Astrocyte of the spinal cord (primary cell): ENCODE measurements around the gene TBCEL.

ENCODE experiments used
- DNase-seq: peaks from one replicate; pipeline ENCODE4 v3.0.0; 2011; ENCODE audit warnings: low read depth, low spot score
- H3K4me3 ChIP-seq: 2 replicates; pipeline ENCODE4 v1.5.1; 2011; ENCODE audit warnings: low read depth, mild to moderate bottlenecking, low read length, moderate library complexity
- in situ Hi-C: cut with HindIII; loops from 2 replicates; pipeline ENCODE4 v1.10.0; 2017; ENCODE audit warnings: low sequenced_read_pairs
- TF ChIP-seq, protein P1 (sequence below): IDR thresholded peaks from 2 replicates; pipeline ENCODE4 v1.5.1; 2012; ENCODE audit warnings: low read depth, mild to moderate bottlenecking, low read length, inconsistent platforms

The TBCEL gene

DNA sequence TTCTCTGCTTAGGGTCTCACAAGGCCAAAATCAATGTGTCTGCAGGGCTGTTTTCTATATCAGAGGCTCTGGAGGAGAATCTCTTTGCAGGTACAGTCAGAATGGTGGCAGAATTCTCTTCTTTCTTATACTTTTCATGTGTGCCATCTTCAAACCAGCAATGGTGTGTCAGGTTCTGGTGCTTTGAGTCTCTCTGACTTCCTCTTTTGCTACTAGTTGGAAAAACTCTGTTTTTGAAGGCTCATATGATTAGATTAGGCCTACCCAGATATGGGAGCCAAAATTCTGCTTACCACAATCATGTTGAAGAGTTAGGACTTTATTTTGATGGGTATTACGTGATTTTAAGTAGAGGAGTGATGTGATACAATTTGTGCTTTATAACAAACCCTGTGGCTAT lies 58.3 kb downstream of the TBCEL start:
- in situ Hi-C loops, result no loop called here
- no peak for DNase-seq
- TF ChIP-seq, protein P1, sequence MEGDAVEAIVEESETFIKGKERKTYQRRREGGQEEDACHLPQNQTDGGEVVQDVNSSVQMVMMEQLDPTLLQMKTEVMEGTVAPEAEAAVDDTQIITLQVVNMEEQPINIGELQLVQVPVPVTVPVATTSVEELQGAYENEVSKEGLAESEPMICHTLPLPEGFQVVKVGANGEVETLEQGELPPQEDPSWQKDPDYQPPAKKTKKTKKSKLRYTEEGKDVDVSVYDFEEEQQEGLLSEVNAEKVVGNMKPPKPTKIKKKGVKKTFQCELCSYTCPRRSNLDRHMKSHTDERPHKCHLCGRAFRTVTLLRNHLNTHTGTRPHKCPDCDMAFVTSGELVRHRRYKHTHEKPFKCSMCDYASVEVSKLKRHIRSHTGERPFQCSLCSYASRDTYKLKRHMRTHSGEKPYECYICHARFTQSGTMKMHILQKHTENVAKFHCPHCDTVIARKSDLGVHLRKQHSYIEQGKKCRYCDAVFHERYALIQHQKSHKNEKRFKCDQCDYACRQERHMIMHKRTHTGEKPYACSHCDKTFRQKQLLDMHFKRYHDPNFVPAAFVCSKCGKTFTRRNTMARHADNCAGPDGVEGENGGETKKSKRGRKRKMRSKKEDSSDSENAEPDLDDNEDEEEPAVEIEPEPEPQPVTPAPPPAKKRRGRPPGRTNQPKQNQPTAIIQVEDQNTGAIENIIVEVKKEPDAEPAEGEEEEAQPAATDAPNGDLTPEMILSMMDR, result no peak
- H3K4me3 ChIP-seq, result no peak overlapping the region

DNA sequence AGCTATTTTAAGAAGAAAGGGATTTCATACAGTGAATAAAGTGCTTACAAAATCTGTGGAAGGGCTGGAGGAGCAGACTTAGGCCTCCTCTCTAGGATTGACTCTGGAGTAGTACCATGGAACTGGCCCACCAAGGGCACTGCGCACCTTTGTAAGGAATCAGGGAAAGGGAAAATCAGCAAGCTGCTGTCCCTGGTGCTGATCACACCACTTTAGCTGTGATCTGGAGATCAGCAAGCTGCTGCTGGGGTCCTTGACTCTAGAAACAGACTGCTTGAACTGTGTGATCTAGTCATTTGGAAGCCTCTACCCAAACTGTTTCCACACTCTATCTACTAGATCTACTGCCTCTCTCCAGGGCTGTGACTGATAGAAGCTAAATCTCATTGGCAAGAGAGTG lies 58.8 kb downstream of the TBCEL start:
- no peak overlapping the region for H3K4me3 ChIP-seq
- in situ Hi-C loops, result no loop called here
- DNase-seq, result no peak
- TF ChIP-seq, protein P1, result no peak

DNA sequence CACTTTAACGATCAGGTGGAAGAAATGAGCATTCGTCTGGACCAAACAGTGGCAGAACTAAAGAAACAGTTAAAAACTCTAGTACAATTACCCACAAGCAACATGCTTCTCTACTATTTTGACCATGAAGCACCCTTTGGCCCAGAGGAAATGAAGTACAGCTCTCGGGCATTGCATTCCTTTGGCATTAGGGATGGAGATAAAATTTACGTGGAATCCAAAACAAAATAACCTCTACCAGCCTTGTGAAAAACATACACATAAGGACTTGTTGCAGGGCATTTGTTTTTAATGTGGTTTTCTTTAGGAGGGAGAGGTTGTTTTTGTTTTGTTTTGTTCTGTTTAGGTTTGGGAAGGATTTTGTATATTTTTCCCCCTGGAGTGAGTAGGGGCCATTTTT lies 63.0 kb downstream of the TBCEL start:
- in situ Hi-C loops, result no loop called here
- DNase-seq, result peak; percentile 17
- TF ChIP-seq, protein P1, result no peak
- H3K4me3 ChIP-seq, result no peak overlapping the region

DNA sequence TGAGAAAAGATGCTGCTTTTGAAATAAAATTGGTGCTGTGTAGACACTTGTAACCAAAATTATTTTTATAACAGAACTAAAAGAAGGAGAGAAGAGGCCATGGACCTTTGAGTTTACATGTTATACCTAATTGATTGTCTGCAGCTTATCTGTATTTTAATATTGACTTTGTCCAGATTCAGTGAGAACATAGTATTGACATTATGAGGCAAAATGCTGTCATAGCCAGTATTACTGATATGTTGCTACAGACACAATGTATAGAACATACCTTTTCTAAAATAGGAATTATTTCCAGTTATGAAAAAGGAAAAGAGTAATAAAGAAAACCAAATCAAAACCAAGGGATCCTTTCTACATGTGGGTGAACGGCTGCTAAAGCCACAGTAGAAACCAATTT lies 65.7 kb downstream of the TBCEL start:
- H3K4me3 ChIP-seq, result no peak overlapping the region
- TF ChIP-seq, protein P1, result no peak
- in situ Hi-C loops, result no loop called here
- no peak for DNase-seq

DNA sequence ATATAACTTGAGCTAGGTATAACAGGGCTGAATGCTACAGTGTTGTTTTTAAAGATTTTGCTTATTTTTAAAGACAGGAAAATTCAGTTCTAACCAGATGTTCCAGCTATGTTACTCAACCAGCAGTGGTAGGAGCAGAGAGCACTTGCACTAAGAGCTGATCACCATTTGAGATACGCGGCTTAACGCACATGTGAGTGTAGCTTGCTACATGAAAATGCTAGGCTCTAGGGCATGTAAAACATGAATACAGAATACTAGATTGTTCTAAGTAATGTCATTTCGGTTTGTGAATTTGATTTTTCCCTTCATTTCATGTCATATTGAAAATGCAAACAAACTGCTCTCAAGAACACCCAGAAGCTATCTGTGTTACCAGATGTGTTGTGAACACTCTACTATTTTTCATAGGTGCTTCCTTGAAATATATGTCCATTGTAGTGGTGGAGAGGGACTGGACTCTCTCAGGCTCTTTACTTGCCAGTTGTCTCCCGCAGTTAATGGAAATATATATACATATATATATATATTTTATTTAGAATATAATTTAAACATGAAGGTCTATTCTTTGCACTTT lies 66.3 kb downstream of the TBCEL start:
- in situ Hi-C loops, result no loop called here
- no peak overlapping the region for H3K4me3 ChIP-seq
- TF ChIP-seq, protein P1, result no peak
- no peak for DNase-seq

DNA sequence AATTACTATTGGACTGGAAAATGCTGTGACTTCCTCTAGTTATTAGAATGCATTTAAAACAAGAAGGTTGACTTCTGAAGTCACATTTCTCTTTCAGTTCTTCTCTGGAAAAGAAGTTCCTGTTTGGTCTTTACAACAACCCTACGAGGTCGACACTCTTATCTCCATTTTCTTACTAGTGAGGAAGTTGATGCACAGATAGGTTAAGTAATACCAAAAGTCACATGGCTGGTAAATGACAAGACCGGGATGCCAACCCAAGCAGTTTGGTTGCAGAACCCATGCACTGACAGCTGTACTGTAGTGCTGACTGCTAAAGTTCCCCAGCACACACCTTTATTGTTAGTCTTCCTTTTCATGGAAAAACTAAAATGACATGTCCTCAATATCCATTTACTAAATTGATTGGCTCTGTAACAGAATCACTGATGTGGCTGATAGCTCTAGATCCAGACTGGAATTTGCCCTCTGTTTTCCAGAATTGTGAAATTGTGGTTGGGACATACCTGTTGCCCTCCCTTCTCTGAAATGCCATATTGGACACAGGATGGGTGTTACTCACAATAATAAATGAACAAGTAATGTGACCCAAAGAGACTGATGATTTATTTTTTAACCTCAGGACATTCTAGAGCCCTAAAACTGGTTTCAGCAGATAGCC lies 67.7 kb downstream of the TBCEL start:
- no peak for DNase-seq
- no peak overlapping the region for H3K4me3 ChIP-seq
- in situ Hi-C loops, result no loop called here
- TF ChIP-seq, protein P1, result no peak
